Erythroblast (primary cell): ENCODE results near the gene TEX14.

Experiments
- GATA1 ChIP-seq: IDR thresholded peaks from 2 replicates; pipeline ENCODE4 v1.6.1; 2011; ENCODE audit warnings: low read depth, mild to moderate bottlenecking, control low read depth, low read length, moderate library complexity
- POLR2A ChIP-seq: IDR thresholded peaks from 2 replicates; pipeline ENCODE4 v1.6.1; 2011; ENCODE audit warnings: mild to moderate bottlenecking, low read length

DNA sequence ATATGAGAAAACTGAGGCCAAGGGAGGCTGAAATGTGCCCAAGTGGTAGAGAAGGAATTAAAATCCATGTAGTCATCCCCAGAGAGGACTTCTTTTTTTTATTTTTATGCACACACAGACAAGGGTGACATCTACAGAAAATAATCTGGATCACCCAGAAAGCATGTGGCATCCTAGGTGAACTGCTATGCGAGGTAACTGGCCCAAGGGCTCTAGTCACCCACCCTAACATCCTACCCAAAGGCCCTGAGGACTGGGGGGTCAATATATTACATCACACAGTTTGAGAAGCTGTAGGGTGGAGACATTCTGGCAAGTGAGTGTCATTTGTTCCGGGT, 23.3 kb downstream of the TEX14 start:
- no peak for TF ChIP-seq POLR2A
- TF ChIP-seq GATA1: no peak
